Muscle of back (tissue), 10 donors: ENCODE data around the gene TTC39C. TPM values are rescaled to one million over a fixed set of nuclear protein-coding genes. Genes with fewer than 3 reads are reported as not detected.

Experiments used
- polyA plus RNA-seq, 10 donors: library from polyadenylated mRNA; unstranded; fragments of 120-200 nt; gene quantifications; one replicate each; pipeline ENCODE4 v1.2.1, GENCODE V29; 2013; ENCODE audit not compliant: insufficient read length in 10 of 10

TTC39C gene
- polyA plus RNA-seq, 10 donors, result 2.3 to 8.0 (median 4.1) TPM

Other genes with a start within 250 kb of the TTC39C start
- gene CABYR, start 124.3 kb downstream of the TTC39C start, polyA plus RNA-seq, result 1 to 10 TPM; 1.9 to 7.3 (median 2.9) TPM